ENCODE measurements around the gene KY. TPM values are rescaled to one million over a fixed set of nuclear protein-coding genes. Genes with fewer than 3 reads are reported as not detected.

KY gene
- total RNA-seq, 4 donors from 2014 or later = 0.20 to 2.2 (median 1.5) TPM; not detected in 1

DNA sequence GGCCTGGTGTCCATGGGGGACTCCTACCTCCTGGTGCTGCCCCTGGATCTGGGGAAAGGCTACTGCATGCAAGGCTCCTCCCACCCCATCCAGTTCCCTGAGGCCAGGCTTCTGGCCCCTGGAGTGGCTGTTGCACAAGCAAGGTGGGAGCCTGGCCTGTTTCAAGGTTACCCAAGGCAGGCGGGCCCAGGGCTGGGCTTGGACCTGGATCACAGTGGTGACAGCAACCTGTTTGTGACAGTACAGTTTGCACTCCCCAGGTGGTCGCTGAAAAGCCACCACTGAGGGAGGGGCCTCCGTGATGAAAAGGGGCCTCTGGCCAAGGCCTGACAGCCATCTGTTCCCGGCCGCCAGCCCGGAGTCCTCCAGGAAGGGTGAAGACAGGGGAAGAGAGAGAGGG lies 14.4 kb upstream of the KY start:
- no peaks in the 10 kb centered on the region for H3K27me3 ChIP-seq
- no peaks in the 10 kb centered on the region for H3K36me3 ChIP-seq
- no peak overlapping the region for H3K27ac ChIP-seq
- DNase-seq (ENCODE audit: low spot score in 2 of 2) = no peak
- WGBS, 2 donors = 65 to 83% methylated on average over 3 to 6 of the region's 6 CpGs
- H3K4me3 ChIP-seq = no peak overlapping the region
- H3K9me3 ChIP-seq = no peaks in the 10 kb centered on the region
- H3K4me1 ChIP-seq = no peaks in the 10 kb centered on the region
- TF ChIP-seq CTCF (IDR thresholded peaks at IDR 0.05) (no peak), POLR2A (IDR thresholded peaks at IDR 0.05) (no peak)

- Histone ChIP-seq H3K9me3 (no peaks in the 10 kb centered on the region), H3K27ac (no peak overlapping the region), H3K36me3 (no peaks in the 10 kb centered on the region), H3K27me3 (no peaks in the 10 kb centered on the region), H3K4me3 (no peak overlapping the region), H3K4me1 (no peaks in the 10 kb centered on the region)
- no peak for TF ChIP-seq EP300 (IDR thresholded peaks at IDR 0.05)
- no peak for TF ChIP-seq CTCF (IDR thresholded peaks at IDR 0.05)
- no peak for TF ChIP-seq POLR2A (IDR thresholded peaks at IDR 0.05)
- no peak for DNase-seq (ENCODE audit: low spot score in 2 of 2)
- WGBS, 2 donors = 72 to 77% methylated on average over 7 of the region's 7 CpGs
Measured at GRCh38 chr3:134663721-134664456, 13.1 kb upstream of the KY start.

- H3K27ac ChIP-seq = no peak overlapping the region
- DNase-seq (ENCODE audit: low spot score in 2 of 2) = no peak
- no peaks in the 10 kb centered on the region for H3K27me3 ChIP-seq
- no peak for TF ChIP-seq EP300 (IDR thresholded peaks at IDR 0.05)
- no peak for TF ChIP-seq CTCF (IDR thresholded peaks at IDR 0.05)
- TF ChIP-seq POLR2A (IDR thresholded peaks at IDR 0.05) = no peak
- H3K4me1 ChIP-seq = no peaks in the 10 kb centered on the region
- H3K9me3 ChIP-seq = no peaks in the 10 kb centered on the region
- 85 to 93% methylated on average over 5 of the region's 5 CpGs for WGBS, 2 donors
- H3K36me3 ChIP-seq = no peaks in the 10 kb centered on the region
- H3K4me3 ChIP-seq = no peak overlapping the region
Measured at GRCh38 chr3:134660046-134660441, 9.2 kb upstream of the KY start.

- no peaks in the 10 kb centered on the region for H3K36me3 ChIP-seq
- no peak overlapping the region for H3K27ac ChIP-seq
- no peak for DNase-seq (ENCODE audit: low spot score in 2 of 2)
- H3K4me1 ChIP-seq = no peaks in the 10 kb centered on the region
- H3K9me3 ChIP-seq = no peaks in the 10 kb centered on the region
- no peak overlapping the region for H3K4me3 ChIP-seq
- TF ChIP-seq EP300 (IDR thresholded peaks at IDR 0.05) (no peak), POLR2A (IDR thresholded peaks at IDR 0.05) (no peak), CTCF (IDR thresholded peaks at IDR 0.05) (no peak)
- no peaks in the 10 kb centered on the region for H3K27me3 ChIP-seq
- WGBS, 2 donors = 75 to 77% methylated on average over 15 of the region's 15 CpGs
Measured at GRCh38 chr3:134659391-134660045, 8.7 kb upstream of the KY start.

- H3K27ac ChIP-seq = no peak overlapping the region
- 74% methylated on average over 5 of the region's 5 CpGs for WGBS, 2 donors
- TF ChIP-seq EP300 (IDR thresholded peaks at IDR 0.05) = no peak
- no peak for TF ChIP-seq POLR2A (IDR thresholded peaks at IDR 0.05)
- TF ChIP-seq CTCF (IDR thresholded peaks at IDR 0.05) = no peak
Measured at GRCh38 chr3:134658555-134658954, 7.7 kb upstream of the KY start.

More at GRCh38 chr3:134658555-134658954, 7.7 kb upstream of the KY start:
- Histone ChIP-seq H3K36me3 (no peaks in the 10 kb centered on the region), H3K27me3 (no peaks in the 10 kb centered on the region), H3K4me3 (no peak overlapping the region), H3K4me1 (no peaks in the 10 kb centered on the region), H3K9me3 (no peaks in the 10 kb centered on the region)
- no peak for DNase-seq (ENCODE audit: low spot score in 2 of 2)

Data from tibial nerve (tissue), 4 donors.